ENCODE data around the gene P2RX3.

GRCh38 chr11:57358991-57359390 lies 20.8 kb downstream of the P2RX3 start:
- no peak for TF ChIP-seq EZH2 (IDR thresholded peaks at IDR 0.05; ENCODE audit: borderline replicate concordance, control insufficient read depth, low read depth, low read length)
- no peak for TF ChIP-seq USF1 (IDR thresholded peaks at IDR 0.05; ENCODE audit: borderline replicate concordance, extremely low read length, insufficient read depth, low read depth, low read length)
- TF ChIP-seq JUND (IDR thresholded peaks at IDR 0.05; ENCODE audit: low read depth, low read length), result no peak
- no peak for TF ChIP-seq POLR2A (IDR thresholded peaks at IDR 0.05; ENCODE audit: low read depth, low read length)
- TF ChIP-seq USF2 (IDR thresholded peaks at IDR 0.05; ENCODE audit: borderline replicate concordance, low read depth, low read length), result no peak
- TF ChIP-seq CUX1 (IDR thresholded peaks at IDR 0.05; ENCODE audit: insufficient replicate concordance, low read depth, low read length), result no peak
